Medulla oblongata (tissue), 1 donor: ENCODE measurements around the gene SESN2.

Source experiments
- DNase-seq: peaks from one replicate; pipeline ENCODE4 v3.0.0-alpha.2; 2015; ENCODE audit errors: extremely low spot score

Gene SESN2

DNA sequence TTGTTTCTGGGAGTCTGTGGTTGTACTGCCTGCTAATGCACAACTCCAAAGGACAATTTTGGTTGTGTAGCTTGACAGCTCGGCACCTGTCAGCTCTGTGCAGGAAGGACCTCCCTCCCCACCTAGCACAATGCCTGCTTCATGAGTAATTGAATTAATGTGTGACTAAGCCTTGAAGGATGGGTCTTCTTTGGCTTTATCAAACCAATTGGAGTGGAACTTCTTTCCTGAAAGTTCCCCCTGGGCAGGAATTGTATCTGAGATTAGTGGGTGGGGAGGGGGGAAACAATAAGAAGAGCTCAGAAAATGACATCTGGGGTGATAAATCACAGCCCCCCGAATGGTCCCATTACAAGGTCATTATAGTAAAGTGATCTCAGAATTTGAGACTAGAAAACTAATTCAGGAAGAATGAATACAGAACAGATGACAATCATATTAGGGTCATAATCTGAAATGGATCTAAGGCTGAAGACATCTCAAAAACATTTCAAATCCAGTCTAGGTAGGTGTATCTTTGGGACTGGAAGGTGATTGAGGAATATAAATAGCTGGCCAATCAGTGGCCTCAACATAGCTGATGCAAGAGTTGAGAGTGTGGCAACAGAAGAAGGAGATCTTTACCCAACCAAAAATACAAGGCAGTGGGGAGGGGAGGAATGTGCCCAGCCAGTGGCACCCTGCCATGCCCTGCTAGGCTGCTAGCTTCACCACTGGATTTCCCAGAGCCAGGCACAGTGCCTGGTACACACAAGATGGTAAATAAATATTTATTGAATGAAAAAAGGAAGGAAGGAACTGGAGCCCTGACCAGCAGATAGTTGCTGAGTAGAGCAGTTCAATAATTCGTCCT is 10.1 kb upstream of the SESN2 start:
- peak; percentile 33 for DNase-seq

DNA sequence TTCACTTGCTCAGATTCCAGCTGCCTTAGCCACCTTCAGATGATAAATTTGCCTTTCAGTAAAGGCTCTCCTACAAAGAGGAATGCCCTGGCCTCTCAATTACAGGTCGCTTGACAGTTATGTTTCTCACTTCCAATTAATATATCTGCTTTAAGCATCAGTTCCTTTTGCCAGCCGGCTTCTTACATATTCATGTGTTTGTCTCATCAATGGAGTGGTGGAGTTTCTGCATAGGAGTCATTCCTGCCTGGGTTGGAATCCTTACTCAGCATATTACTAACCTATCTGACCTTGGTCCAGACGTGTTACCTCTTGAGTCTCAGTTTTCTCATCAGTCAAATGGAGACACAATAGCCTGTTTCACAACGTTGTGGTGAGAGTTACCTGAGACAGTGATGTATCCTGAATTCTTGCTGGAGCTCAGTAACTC is 9.4 kb upstream of the SESN2 start:
- no peak for DNase-seq

GRCh38 chr1:28256197-28256827 is 3.0 kb upstream of the SESN2 start:
- no peak for DNase-seq

GRCh38 chr1:28257736-28258135 is 1.6 kb upstream of the SESN2 start:
- DNase-seq: no peak

DNA sequence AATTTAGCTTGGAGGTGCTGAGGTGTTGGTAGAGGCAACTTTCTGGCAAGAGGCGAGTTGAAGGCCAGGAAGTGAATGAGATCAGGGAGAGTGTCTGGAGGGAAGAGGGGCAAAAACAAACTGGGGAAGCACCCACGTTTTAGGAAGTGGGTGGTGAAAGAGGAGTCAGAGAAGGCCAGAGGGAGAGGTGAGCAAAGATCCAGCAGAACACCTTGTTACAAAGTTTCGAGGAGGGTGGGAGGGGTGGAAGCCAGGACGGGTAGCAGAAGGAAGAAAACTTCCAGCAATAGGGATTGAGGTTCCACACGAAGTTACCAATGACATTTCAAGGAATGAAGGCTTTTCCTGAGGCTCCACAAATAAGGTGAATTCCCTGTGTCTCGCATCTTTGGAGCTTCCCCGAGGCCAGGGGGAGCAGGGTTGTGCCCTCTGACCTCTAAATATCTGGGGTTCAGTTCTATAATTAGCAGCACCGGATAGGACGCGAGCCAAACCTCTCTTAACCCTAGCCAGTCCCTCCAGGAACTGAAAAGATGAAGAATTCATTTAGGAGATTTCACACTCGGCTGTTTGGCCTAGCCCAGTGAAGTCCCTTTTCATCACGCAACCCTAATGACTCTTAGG is 578 bp upstream of the SESN2 start:
- peak; percentile 11 for DNase-seq

DNA sequence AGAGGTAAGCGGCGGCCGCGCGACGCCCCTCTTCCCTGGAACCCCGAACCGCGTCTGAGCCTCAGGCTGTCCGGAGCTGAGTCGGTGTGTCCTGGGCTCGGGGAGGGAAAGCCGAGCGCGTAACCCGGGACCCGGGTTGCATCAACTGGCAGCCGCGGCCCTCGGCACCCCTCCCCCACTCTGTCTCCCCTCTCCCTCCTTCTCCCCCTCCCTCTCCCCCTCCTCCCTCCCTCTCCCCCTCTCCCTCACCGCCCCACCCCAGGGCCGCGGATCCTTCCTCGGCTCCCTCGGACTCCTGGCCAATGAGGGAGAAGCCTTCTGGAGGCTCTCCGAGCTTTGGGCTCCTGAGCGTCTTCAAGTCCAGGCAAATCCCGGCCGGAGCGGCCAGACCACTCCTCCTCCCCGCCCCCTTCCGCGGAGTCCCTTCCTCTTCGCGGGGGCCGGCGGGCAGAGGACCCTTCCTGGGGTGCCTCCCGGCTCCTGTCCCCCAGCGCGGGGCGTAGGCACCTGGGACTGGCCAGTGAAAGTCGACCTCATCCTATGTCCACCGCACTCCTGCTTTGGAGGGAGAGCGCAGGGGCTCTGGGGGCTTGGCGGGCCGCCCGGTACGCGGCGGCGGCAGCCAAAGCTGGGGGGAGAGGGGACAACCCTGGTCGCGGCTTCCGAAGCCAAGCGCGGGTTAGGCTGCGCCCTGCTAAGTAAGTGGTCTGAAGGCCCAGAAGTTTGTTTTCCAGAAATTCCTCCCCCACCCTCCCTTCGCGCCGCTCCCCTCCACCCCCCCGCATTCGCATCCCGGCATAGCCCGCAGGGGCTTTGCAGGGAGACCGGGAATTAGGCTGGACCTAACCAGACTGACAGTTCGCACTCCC is 850 bp downstream of the SESN2 start:
- peak; percentile 51 for DNase-seq

- DNase-seq: no peak
Measured at GRCh38 chr1:28260803-28261174, 1.5 kb downstream of the SESN2 start.

DNA sequence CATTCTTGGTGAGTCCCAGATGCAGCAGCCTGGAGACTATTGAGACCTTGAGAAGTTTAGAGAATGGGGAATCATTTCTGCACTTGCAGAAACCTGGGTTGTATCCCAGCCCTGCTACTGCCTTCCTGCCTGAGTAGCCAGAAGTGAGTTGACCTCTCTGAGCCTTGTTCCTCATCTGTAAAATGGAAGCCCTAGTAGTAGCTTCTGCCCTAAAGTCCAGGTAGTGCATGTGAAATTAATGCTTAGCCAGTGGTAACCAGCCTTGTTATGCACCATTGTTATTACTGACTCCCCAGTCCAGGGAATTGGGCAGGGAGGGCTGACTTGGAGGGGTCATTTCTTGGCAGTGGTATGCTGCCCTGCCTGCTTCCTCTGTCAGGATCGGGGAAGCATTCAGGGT is 5.6 kb downstream of the SESN2 start:
- no peak for DNase-seq

DNA sequence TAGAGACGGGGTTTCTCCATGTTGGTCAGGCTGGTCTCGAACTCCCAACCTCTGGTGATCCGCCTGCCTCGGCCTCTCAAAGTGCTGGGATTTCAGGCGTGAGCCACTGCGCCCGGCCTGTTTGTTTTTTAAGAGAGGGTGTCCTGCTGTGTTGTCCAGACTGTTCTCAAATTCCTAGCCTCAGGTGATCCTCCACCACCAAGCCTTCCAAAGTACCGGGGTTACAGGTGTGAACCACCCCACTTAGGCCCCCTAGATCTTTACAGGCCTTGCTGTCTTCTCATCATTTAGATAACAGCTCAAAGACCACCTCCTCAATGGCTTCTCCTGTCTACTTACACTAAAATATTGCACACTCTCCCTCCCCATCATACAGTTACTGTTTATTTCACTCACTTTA is 6.3 kb downstream of the SESN2 start:
- no peak for DNase-seq

- DNase-seq: no peak
Measured at GRCh38 chr1:28266920-28267322, 7.6 kb downstream of the SESN2 start.

DNA sequence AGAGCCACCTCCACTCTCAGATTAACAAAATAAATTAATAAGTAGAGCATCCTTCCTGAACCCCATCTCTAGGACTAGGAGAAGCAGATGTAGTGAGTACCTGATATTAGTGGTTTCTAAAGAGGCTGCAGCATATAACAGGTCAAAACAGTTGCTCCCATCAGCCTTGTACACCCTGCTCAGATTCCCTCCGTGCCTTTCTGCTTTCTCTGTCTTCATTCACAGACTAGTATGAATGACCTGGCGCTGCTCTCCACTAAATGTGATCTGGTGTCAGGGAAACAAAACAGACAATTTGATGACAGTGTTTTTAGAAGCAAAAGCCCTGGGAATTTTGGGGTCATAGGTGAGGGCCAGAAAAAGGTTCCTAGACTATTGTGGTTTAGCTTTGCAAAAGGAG is 8.3 kb downstream of the SESN2 start:
- no peak for DNase-seq

- DNase-seq: no peak
Measured at GRCh38 chr1:28269529-28269928, 10.2 kb downstream of the SESN2 start.

DNA sequence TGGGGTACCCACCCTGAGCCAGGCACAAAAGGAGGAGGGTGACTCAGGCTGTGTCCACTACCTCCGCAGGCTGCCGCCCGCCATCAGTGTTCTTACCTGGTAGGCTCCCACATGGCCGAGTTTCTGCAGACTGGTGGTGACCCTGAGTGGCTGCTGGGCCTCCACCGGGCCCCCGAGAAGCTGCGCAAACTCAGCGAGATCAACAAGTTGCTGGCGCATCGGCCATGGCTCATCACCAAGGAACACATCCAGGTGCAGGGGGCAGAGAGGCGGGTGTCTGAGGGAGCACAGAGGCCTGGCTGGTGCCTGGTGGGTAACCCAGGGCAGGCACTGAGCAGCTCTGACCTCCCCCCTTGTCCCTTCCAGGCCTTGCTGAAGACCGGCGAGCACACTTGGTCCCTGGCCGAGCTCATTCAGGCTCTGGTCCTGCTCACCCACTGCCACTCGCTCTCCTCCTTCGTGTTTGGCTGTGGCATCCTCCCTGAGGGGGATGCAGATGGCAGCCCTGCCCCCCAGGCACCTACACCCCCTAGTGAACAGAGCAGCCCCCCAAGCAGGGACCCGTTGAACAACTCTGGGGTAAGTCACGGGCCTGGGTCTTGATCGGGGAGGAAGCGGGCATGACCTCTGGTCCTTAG is 13.0 kb downstream of the SESN2 start:
- DNase-seq: no peak

GRCh38 chr1:28273216-28273860 is 14.0 kb downstream of the SESN2 start:
- DNase-seq: no peak

GRCh38 chr1:28278763-28279162 is 19.4 kb downstream of the SESN2 start:
- DNase-seq: no peak

GRCh38 chr1:28279721-28280120 is 20.4 kb downstream of the SESN2 start:
- no peak for DNase-seq

DNA sequence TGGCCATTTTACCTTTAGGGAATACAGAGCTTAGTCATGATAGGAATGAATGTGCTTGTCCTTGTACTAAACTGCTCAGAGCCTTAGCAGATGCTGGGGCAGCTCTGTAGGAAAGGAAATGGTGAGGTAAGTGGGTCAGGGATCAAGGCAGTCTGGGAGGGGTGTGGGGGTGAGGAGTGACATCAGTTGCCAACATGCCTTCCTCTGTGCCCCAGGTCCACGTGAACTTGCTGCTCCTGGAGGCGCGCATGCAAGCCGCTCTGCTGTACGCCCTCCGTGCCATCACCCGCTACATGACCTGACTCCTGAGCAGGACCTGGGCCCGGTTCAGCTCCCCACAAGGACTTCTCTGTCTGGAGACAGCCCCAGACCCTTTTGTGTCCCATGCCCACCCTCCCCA is 21.2 kb downstream of the SESN2 start:
- DNase-seq: no peak

GRCh38 chr1:28280977-28281381 is 21.7 kb downstream of the SESN2 start:
- no peak for DNase-seq

DNA sequence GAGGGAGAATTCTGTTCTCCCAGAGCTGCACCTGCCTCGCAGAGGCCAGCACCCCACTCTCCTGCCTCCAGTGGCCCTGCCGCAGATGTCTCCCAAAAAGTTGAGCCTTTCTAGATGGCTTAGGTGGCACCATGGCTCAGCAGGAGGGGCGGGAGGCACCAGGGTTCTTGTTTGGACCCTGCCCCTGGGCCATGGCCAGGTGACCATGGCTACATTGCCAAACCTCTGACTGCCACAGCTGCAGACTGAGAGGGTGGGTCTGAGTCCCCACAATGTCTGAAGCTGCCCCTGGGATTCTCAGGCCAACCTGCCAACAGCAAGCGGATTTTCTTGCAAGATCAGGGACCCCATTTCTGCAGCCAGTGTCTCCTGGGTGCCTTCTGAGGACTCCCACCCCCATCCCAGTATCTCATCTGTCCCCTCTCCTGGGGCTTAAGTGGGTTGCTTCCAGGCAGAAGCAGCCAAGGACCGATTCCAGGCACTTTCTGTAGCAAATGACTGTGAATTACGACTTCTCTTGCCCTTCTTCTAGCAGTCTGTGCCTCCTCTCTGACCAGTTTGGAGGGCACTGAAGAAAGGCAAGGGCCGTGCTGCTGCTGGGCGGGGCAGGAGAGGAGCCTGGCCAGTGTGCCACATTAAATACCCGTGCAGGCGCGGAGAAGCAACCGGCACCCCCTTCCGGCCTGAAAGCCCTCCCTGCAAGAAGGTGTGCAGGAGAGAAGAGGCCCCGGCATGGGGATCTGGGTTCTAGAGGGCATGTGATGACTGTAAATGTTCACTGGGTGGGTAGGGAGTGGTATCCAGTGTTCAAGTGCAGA is 22.5 kb downstream of the SESN2 start:
- DNase-seq: no peak
